C4-2B (cell line): ENCODE data around the gene RNF181.

ENCODE experiments used
- H3K27ac ChIP-seq: fragments of 450-650 bp; 2 replicates; pipeline ENCODE4 v1.5.1; 2017
- ZFX ChIP-seq: fragments of 450-650 bp; IDR thresholded peaks from 2 replicates; pipeline ENCODE4 v1.6.1; 2017
- TF ChIP-seq, protein P1 (sequence below): fragments of 450-650 bp; conservative IDR thresholded peaks from 2 replicates; pipeline ENCODE4 v1.5.1; 2017; ENCODE audit warnings: mild to moderate bottlenecking

Gene RNF181

DNA sequence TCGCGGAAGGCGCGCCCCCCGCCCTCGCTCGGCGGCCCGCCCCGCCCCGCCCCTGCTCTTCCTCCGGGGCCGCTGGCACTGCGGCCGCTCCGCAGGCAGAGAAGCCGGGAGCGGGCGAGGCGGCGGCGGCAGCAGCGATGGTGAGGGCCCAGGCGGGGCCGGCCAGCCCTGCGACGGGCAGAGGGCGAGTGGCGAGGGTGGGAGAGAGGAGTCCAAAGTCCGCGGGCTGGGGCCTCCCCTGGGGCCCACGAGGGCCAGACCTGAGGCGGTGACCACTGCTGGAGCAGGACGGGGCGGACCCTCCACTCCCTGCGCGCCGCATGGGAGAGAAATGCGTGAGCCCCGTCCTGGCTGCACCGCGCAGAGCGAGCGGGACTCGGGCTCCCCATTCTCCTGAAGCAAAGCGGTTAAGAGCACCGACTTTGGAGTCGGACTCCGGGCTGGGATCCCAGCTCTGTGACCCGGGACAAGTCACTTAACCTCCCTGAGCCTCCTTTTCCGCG lies 11.1 kb upstream of the RNF181 start, which contains the start of gene VAMP5:
Gene VAMP5 (plus strand): TSS at position 78 of the 503 bp plus-strand sequence. CDS start 60 bp downstream, at position 138.
- H3K27ac ChIP-seq, result no peak within 1 kb of the TSS

GRCh38 chr2:85584857-85585780 lies 10.4 kb upstream of the RNF181 start:
- TF ChIP-seq ZFX, result no peak
- H3K27ac ChIP-seq, result no peak overlapping the region

More for the DNA sequence above, 11.1 kb upstream of the RNF181 start, which contains the start of gene VAMP5:
- TF ChIP-seq, protein P1, sequence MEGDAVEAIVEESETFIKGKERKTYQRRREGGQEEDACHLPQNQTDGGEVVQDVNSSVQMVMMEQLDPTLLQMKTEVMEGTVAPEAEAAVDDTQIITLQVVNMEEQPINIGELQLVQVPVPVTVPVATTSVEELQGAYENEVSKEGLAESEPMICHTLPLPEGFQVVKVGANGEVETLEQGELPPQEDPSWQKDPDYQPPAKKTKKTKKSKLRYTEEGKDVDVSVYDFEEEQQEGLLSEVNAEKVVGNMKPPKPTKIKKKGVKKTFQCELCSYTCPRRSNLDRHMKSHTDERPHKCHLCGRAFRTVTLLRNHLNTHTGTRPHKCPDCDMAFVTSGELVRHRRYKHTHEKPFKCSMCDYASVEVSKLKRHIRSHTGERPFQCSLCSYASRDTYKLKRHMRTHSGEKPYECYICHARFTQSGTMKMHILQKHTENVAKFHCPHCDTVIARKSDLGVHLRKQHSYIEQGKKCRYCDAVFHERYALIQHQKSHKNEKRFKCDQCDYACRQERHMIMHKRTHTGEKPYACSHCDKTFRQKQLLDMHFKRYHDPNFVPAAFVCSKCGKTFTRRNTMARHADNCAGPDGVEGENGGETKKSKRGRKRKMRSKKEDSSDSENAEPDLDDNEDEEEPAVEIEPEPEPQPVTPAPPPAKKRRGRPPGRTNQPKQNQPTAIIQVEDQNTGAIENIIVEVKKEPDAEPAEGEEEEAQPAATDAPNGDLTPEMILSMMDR, result no peak
- no peak for TF ChIP-seq ZFX

DNA sequence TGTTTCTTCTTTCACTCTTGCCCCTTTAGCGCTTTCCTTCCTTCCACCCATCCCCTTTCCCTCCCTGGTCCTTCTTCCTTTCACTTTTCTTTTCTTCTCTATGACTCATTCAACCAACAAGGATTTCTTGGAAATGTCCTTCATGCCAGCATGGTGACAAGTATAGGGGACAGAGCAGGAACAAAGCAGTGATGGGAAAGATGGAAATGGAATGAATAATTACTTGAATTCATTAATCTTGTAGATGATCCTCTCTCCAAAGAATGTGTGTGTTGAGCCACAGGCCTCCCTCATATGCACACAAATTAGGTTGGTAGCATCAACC lies 9.8 kb upstream of the RNF181 start:
- TF ChIP-seq ZFX, result no peak
- TF ChIP-seq, protein P1, result no peak
- H3K27ac ChIP-seq, result no peak overlapping the region

DNA sequence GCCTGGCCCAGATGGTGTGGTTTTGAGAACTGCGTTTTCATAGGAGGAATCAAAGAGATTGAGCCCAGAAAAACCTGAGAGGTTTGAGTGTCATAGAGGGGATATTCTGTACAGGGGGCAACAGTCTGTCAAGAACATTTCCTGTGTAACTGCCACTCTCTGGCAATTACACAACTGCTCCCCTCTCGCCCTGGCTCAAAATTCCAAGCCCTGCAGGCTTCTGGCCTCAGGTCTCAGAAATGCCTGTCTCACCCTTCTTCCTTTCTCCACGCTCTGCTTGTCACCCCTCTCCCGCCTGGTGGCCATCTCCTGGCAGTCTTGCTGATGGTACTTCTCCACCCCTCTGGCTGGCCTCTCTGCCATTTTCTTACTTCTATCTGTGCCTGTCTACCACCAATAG lies 7.3 kb upstream of the RNF181 start:
- H3K27ac ChIP-seq, result no peak overlapping the region
- TF ChIP-seq ZFX, result no peak
- TF ChIP-seq, protein P1, result no peak

DNA sequence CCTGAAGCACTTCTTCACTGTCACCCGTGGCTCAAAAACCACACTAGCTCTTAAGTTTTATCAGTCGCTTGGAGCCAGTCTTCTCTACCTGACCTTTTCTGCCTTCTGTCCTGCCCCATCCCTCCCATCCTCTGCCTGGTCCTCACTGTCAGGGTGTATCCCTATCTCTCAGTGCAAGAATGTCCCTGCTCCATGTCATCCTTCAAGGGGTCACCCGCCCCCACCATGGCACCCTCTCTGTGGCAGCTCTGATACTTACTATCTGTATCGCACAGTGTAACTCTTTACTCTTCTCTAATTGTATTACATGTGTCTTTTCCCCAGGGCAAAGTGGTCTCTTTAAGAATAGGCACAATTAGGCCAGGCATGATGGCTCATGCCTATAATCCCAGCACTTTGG lies 6.9 kb upstream of the RNF181 start:
- no peak for TF ChIP-seq ZFX
- TF ChIP-seq, protein P1, result no peak
- no peak overlapping the region for H3K27ac ChIP-seq

- no peak overlapping the region for H3K27ac ChIP-seq
- TF ChIP-seq, protein P1, result no peak
- TF ChIP-seq ZFX, result no peak
Measured at GRCh38 chr2:85589181-85589580, 6.4 kb upstream of the RNF181 start.

DNA sequence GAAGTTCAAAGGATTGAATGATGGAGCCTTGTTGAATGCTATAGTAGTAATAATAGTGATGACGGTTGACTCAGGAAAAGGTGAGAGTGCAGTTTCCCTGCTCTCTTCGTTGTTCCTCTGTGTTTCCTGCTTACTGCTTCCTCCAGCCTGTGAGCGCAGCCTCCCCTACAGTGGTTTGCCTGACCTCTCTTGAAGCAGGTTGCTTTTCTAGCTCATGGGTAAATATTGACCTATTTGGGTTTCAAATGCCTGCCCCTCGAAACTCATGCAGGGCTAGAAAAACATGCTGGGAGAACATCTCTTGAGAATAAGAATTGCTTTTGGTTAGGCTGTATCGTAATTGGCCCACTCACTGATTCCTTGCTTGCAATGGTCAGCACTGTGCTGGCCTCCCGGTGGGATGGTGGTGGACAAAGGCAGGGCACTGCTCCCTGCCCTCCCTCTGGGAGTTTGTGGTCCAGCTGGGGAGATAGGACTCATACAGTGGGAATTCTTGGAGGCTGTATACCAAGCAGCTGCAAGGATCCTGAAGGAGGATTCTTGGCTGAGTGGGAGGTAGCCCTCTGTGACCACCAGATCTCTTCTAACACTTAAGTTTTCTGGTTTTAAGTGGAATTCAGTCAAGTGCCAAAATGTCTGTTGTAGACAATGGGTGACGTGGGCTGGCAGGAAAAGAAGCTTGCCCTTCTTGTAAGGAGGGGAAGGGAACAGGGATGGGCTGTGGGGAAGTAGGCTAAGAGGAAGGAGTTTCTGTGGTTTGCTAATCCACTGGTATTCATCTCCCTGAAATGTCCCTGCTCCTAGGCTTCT lies 5.4 kb upstream of the RNF181 start:
- no peak overlapping the region for H3K27ac ChIP-seq
- TF ChIP-seq, protein P1, result no peak
- no peak for TF ChIP-seq ZFX
